Kidney epithelial cell (primary cell): Measurements from ENCODE around the gene STAT5A. TPM values are rescaled to one million over a fixed set of nuclear protein-coding genes. Genes with fewer than 3 reads are reported as not detected.
"Not testable (repeated sequence)": the region's sequence is repeated elsewhere in the genome, so short reads cannot be mapped to it uniquely, and the experiment has no call there.

Experiments
- DNase-seq: peaks from one replicate; pipeline ENCODE4 v3.0.0-alpha.2; 2010; ENCODE audit warnings: low read depth
- H3K27me3 ChIP-seq: 2 replicates; pipeline ENCODE4 v1.6.0; 2011; ENCODE audit warnings: low read length; ENCODE audit not compliant: control insufficient read depth, insufficient read depth
- H3K36me3 ChIP-seq: 2 replicates; pipeline ENCODE4 v1.5.1; 2011; ENCODE audit warnings: low read length; ENCODE audit not compliant: control insufficient read depth, insufficient read depth
- H3K4me3 ChIP-seq: 2 replicates; pipeline ENCODE4 v1.5.1; 2011; ENCODE audit warnings: low read depth, mild to moderate bottlenecking, control low read depth, low read length
- total RNA-seq: library from RNA; depleted of rRNA; stranded (reverse); fragments of >200 nt; gene quantifications from 2 replicates; pipeline ENCODE4 v1.2.3, GENCODE V29; 2015
- TF ChIP-seq, protein P1 (sequence below): IDR thresholded peaks from 2 replicates; pipeline ENCODE4 v1.5.1; 2011; ENCODE audit warnings: mild to moderate bottlenecking, moderate library complexity, low read length, control low read depth, inconsistent platforms; ENCODE audit not compliant: insufficient read depth, poor library complexity, severe bottlenecking

The STAT5A gene
- total RNA-seq, 1 donor from 2014 or later, result 11.4 TPM

DNA sequence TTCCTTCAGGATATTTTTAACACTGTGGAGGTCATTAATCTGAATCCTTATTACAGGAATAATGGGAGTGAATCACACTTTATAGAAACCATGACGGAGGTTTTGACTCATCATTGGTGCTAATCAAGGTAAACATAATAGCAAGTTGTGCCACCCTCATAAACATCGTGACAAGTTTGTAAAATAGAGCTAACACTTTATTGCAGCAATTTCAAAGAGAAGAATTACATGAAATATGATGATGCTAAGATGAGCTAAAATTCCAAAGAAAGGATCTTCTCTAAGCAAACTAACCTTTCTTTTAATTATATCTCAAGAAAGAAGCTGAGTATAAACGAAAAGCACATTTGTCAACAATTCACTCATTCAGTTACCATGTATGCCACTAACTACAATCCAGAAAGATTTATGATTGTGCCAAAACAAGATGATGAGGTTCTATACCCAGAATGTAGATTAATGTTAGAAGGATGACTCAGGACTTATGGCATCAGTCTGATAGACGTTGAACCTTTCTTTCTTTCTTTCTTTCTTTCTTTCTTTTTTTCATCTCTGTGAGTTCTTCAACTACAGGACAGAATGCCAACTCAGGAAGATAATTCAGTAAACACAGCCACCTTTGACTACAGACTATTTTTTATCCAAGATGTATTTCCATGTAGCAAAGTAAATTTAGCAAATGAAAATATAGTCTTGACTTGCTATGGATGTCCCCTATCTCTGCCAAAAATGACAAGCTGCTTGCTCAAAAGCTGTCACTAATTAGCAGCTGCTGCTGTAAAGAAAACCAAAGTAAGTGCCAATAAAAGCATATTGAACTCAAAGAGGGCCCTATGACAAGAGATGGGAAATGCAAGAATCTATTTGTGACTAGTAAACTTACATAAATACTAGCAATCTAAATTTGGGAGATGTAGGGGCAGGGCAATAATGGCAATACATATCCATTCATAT lies 35.4 kb upstream of the STAT5A start:
- Histone ChIP-seq H3K4me3 (no peak overlapping the region), H3K36me3 (no peaks in the 10 kb centered on the region), H3K27me3 (no peaks in the 10 kb centered on the region)
- DNase-seq, result no peak
- TF ChIP-seq, protein P1, sequence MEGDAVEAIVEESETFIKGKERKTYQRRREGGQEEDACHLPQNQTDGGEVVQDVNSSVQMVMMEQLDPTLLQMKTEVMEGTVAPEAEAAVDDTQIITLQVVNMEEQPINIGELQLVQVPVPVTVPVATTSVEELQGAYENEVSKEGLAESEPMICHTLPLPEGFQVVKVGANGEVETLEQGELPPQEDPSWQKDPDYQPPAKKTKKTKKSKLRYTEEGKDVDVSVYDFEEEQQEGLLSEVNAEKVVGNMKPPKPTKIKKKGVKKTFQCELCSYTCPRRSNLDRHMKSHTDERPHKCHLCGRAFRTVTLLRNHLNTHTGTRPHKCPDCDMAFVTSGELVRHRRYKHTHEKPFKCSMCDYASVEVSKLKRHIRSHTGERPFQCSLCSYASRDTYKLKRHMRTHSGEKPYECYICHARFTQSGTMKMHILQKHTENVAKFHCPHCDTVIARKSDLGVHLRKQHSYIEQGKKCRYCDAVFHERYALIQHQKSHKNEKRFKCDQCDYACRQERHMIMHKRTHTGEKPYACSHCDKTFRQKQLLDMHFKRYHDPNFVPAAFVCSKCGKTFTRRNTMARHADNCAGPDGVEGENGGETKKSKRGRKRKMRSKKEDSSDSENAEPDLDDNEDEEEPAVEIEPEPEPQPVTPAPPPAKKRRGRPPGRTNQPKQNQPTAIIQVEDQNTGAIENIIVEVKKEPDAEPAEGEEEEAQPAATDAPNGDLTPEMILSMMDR, result no peak

DNA sequence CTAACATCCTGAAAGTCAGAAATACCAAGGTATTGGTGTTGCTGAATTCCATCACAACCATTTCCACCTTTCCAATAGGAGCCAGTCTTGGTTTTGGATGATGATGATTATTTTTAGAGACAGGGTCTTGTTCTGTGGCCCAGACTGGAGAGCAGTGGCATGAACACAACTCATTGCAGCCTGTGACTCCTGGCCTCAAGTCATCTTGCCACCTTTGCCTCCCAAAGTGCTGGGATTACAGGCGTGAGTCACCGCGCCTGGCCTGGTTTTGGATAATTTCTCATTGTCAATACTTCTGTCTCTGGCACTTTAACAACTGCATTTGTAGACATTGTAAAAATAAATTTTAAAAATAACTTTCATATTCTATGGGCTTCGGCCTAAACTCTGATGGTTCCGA lies 34.7 kb upstream of the STAT5A start:
- no peak overlapping the region for H3K4me3 ChIP-seq
- no peaks in the 10 kb centered on the region for H3K27me3 ChIP-seq
- no peaks in the 10 kb centered on the region for H3K36me3 ChIP-seq
- TF ChIP-seq, protein P1, result no peak
- no peak for DNase-seq

DNA sequence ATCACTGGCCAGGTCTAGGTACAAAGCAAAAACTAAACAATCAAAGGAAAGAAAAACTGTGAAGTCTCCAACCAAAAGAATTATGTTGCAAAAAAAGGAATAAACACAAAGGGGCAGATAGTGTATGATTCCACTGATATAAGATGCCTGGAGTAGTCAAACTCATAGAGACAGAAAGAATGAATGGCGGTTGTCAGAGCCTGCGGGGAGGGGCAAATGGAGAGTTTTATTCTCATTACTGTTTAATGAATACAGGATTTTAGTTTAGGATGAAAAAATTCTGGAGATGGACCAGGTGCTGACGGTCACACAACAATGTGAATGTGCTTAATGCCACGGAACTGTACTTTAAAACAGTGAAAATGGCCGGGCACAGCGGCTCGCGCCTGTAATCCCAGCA lies 32.9 kb upstream of the STAT5A start:
- Histone ChIP-seq H3K36me3 (no peaks in the 10 kb centered on the region), H3K4me3 (no peak overlapping the region), H3K27me3 (no peaks in the 10 kb centered on the region)
- no peak for DNase-seq
- TF ChIP-seq, protein P1, result no peak

DNA sequence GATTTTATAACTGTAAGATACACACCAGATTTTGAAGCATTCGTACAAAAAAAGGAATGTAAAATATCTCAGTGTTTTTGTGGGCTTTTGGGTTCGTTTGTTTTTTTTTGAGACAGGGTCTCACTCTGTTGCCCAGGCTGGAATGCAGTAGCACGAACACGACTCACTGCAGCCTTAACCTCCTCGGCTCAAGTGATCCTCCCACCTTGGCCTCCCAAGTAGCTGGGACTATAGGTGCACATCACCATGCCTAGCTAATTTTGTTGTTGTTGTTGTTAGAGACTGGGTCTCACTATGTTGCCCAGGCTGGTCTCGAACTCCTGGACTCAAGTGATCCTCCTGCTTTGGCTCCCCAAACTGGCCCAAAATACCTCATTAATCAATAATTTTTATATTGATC lies 28.0 kb upstream of the STAT5A start:
- DNase-seq, result no peak

DNA sequence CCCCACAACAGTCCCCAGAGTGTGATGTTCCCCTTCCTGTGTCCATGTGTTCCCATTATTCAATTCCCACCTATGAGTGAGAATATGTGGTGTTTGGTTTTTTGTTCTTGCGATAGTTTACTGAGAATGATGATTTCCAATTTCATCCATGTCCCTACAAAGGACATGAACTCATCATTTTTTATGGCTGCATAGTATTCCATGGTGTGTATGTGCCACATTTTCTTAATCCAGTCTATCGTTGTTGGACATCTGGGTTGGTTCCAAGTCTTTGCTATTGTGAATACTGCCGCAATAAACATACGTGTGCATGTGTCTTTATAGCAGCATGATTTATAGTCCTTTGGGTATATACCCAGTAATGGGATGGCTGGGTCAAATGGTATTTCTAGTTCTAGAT lies 23.9 kb upstream of the STAT5A start:
- not testable (repeated sequence) for H3K36me3 ChIP-seq, H3K4me3 ChIP-seq, DNase-seq, H3K27me3 ChIP-seq

More for the DNA sequence above, 28.0 kb upstream of the STAT5A start:
- Histone ChIP-seq H3K27me3 (no peaks in the 10 kb centered on the region), H3K36me3 (no peaks in the 10 kb centered on the region), H3K4me3 (no peak overlapping the region)
- TF ChIP-seq, protein P1, result no peak

DNA sequence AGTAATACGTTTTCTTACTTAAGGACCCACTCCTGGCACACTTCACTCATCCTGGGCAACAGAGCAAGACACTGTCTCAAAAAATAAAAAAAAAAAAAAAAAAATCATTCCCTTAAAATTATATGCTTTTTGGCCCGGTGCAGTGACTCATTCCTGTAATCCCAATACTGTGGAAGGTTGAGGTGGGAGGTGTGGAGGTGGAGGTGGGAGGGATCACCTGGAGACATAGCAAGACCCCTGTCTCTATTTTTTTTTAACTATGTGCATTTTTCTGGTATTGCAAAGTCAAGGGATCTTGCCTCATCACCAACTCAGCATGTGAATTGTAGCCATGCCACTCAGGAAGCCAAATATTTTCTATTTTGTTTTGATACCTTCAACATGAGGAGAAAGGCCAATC lies 21.8 kb upstream of the STAT5A start:
- no peak for DNase-seq
- Histone ChIP-seq H3K36me3 (no peaks in the 10 kb centered on the region), H3K4me3 (no peak overlapping the region), H3K27me3 (no peaks in the 10 kb centered on the region)
- TF ChIP-seq, protein P1, result no peak
